Type B pancreatic cell (in vitro differentiated cells): Measurements from ENCODE around the gene ASCC3. TPM values are rescaled to one million over a fixed set of nuclear protein-coding genes. Genes with fewer than 3 reads are reported as not detected.
A peak's percentile ranks its signal among the peaks of the same experiment; 100 is the strongest.
"Not testable (repeated sequence)": the region's sequence is repeated elsewhere in the genome, so short reads cannot be mapped to it uniquely, and the experiment has no call there.

Experiments used
- DNase-seq: peaks from one replicate; pipeline ENCODE4 v3.0.0; 2021; ENCODE audit warnings: mixed read lengths; ENCODE audit not compliant: unreplicated experiment; ENCODE audit errors: extremely low spot score
- H3K27ac Mint-ChIP-seq: 2 replicates; pipeline ENCODE4 v1.8.0; 2021; ENCODE audit warnings: mild to moderate bottlenecking, mixed read lengths
- H3K27me3 Mint-ChIP-seq: 2 replicates; pipeline ENCODE4 v1.8.0; 2021; ENCODE audit warnings: mixed read lengths
- H3K36me3 Mint-ChIP-seq: 2 replicates; pipeline ENCODE4 v1.8.0; 2021; ENCODE audit warnings: mixed read lengths
- H3K4me1 Mint-ChIP-seq: one replicate; pipeline ENCODE4 v1.8.0; 2021; ENCODE audit warnings: mixed read lengths; ENCODE audit not compliant: unreplicated experiment
- H3K4me3 Mint-ChIP-seq: 2 replicates; pipeline ENCODE4 v1.8.0; 2021; ENCODE audit warnings: mild to moderate bottlenecking, mixed read lengths
- H3K9me3 Mint-ChIP-seq: 2 replicates; pipeline ENCODE4 v1.8.0; 2021; ENCODE audit warnings: mixed read lengths
- CTCF ChIP-seq: fragments of 200-600 bp; sonication (generic); conservative IDR thresholded peaks from 2 replicates; pipeline ENCODE4 v1.5.0; 2021; ENCODE audit warnings: antibody characterized with exemption, mild to moderate bottlenecking
- total RNA-seq: library from RNA; stranded (reverse); gene quantifications from 2 replicates; pipeline ENCODE4 v1.2.1, GENCODE V29; 2021; ENCODE audit warnings: low replicate concordance

Gene ASCC3
- total RNA-seq, 1 donor from 2014 or later = 51.2 TPM

GRCh38 chr6:100658486-100658885 lies 222.6 kb downstream of the ASCC3 start:
- H3K4me3 Mint-ChIP-seq = no peak overlapping the region

DNA sequence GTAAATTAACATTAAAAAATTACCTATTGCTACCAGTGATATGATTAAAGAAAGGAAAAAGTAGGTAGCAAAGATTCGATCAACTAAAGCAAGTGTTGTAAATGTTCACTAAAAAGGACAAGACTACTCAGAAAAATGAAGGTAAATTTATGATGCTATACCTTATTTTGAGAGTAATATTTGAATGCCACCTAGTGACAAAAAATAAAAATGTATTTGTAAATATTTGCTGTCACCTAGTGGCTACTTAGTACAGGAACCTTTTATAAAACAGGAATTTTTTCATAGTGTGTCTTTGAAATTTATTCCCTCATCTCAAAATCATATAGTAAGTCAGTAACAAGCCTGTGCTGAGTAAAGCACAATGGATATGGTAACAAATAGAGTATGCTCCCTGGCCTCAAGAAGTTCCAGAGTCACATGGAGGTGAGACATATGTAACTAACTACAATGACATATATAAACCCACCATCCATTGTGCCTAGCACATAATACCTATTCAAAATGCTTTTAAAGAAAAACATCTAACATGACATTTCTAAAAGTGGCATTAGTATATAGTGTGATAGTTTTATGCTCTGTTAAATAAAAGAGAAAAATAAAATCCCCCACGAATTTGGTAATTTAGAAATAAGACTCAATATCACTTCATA lies 223.3 kb downstream of the ASCC3 start:
- H3K27me3 Mint-ChIP-seq = no peaks in the 10 kb centered on the region

More at GRCh38 chr6:100658486-100658885, 222.6 kb downstream of the ASCC3 start:
- Mint-ChIP-seq H3K27me3 (no peaks in the 10 kb centered on the region), H3K27ac (no peak overlapping the region), H3K4me1 (no peaks in the 10 kb centered on the region), H3K9me3 (no peaks in the 10 kb centered on the region), H3K36me3 (no peaks in the 10 kb centered on the region)
- TF ChIP-seq CTCF = no peak
- no peak for DNase-seq

DNA sequence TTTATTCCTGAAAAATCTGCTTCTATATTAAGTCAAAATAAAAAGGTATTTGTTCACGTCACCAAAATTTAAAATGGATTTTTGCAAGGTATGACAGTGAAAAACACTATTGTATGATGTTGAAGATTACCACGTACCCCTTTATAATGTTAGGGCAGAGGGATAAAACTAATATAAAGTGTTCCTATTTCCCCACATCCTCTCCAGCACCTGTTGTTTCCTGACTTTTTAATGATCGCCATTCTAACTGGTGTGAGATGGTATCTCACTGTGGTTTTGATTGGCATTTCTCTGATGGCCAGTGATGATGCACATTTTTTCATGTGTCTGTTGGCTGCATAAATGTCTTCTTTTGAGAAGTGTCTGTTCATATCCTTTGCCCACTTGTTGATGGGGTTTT lies 240.0 kb downstream of the ASCC3 start:
- H3K4me1 Mint-ChIP-seq, H3K4me3 Mint-ChIP-seq, H3K27ac Mint-ChIP-seq, DNase-seq, H3K27me3 Mint-ChIP-seq, H3K9me3 Mint-ChIP-seq: not testable (repeated sequence)
- H3K36me3 Mint-ChIP-seq = peaks cover 33% of the 10 kb centered on the region

More for the DNA sequence above, 223.3 kb downstream of the ASCC3 start:
- no peak for DNase-seq
- H3K4me1 Mint-ChIP-seq = no peaks in the 10 kb centered on the region
- H3K27ac Mint-ChIP-seq = no peak overlapping the region
- TF ChIP-seq CTCF = peak; percentile 76
- H3K4me3 Mint-ChIP-seq = no peak overlapping the region
- no peaks in the 10 kb centered on the region for H3K9me3 Mint-ChIP-seq
- H3K36me3 Mint-ChIP-seq = no peaks in the 10 kb centered on the region

DNA sequence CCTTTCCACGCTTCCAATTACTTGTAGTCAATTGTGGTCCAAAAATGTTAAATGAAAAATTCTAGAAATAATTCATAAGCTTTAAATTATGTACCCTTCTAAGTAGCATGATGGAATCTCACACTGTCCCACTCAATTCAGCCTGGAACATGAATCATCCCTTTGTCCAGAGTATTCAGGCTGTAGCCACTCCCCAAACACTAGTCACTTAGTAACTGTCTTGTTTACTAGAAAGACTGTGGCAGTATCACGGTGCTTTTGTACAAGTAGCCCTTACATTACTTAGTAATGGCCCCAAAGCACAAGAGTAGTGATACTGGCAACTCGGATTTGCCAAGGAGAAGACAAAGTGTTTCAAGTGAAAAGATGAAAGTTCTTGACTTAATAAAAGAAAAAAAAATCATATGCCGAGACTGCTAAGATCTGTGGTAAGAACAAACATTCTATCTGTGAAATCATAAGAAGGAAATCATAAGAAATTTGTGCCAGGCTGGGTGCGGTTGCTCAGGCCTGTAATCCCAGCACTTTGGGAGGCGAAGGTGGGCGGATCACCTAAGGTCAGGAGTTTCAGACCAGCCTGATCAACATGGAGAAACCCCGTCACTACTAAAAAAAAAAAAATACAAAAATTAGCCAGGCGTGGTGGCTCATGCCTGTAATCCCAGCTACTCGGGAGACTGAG lies 247.9 kb downstream of the ASCC3 start:
- Mint-ChIP-seq H3K27me3 (no peaks in the 10 kb centered on the region), H3K36me3 (peaks cover 17% of the 10 kb centered on the region), H3K4me1 (no peaks in the 10 kb centered on the region), H3K9me3 (no peaks in the 10 kb centered on the region), H3K4me3 (no peak overlapping the region), H3K27ac (peak overlapping the region; percentile 57)
- TF ChIP-seq CTCF = no peak
- no peak for DNase-seq

DNA sequence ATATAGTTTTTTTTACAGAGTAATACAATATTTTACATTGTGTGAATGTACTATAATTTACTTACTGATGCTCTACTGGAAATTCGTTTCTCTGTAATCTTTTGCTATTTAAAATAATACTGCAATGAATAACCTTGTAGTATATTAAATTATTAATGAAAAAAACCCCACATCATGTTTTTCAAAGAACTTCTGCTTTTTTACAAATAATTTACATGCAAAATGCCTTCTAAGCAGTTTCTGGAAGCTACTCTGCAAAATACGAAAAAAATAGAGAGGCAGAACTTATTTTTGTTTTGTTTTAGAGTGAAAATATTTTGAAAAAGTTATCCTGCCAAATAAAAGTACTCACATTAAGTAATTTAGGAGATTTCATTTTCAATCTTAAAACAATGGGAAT lies 250.6 kb downstream of the ASCC3 start:
- Mint-ChIP-seq H3K27me3 (no peaks in the 10 kb centered on the region), H3K4me3 (no peak overlapping the region), H3K9me3 (no peaks in the 10 kb centered on the region), H3K4me1 (no peaks in the 10 kb centered on the region), H3K36me3 (peaks cover 4% of the 10 kb centered on the region), H3K27ac (no peak overlapping the region)
- DNase-seq = no peak
- TF ChIP-seq CTCF = no peak
